ENCODE results near the gene CCDC97.

DNA sequence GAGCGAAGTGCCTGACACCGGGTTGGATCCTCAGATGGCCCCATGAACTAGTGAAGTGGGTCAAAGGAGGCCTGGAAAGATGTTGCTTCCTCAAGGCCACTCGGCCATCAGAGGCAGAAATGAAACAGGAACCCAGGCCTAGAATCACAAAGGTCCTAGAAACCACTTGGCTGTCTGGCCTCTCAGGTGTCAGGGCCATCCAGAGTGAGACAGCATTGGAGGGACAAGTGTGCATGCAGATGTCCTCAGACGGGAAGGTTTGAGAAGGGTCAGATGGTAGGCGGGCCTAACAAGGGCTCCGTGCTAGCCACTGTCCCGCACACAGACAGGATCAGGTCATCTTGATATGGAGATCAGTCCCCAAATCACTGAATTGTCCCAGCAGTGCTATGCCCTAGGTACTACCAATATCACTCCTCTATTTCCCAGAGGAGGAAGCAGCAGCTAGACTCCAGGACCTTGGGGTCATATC, 14.3 kb downstream of the CCDC97 start:
- TF ChIP-seq, protein P1, sequence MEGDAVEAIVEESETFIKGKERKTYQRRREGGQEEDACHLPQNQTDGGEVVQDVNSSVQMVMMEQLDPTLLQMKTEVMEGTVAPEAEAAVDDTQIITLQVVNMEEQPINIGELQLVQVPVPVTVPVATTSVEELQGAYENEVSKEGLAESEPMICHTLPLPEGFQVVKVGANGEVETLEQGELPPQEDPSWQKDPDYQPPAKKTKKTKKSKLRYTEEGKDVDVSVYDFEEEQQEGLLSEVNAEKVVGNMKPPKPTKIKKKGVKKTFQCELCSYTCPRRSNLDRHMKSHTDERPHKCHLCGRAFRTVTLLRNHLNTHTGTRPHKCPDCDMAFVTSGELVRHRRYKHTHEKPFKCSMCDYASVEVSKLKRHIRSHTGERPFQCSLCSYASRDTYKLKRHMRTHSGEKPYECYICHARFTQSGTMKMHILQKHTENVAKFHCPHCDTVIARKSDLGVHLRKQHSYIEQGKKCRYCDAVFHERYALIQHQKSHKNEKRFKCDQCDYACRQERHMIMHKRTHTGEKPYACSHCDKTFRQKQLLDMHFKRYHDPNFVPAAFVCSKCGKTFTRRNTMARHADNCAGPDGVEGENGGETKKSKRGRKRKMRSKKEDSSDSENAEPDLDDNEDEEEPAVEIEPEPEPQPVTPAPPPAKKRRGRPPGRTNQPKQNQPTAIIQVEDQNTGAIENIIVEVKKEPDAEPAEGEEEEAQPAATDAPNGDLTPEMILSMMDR (IDR thresholded peaks at IDR 0.05): no peak
- TF ChIP-seq POLR2A (IDR thresholded peaks at IDR 0.05): no peak

All from lower leg skin (tissue), 3 donors.